Measurements from ENCODE around the gene INCA1. TPM values are rescaled to one million over a fixed set of nuclear protein-coding genes. Genes with fewer than 3 reads are reported as not detected.

Gene INCA1
- total and polyA plus RNA-seq, 2 of the 13 experiments (the other 11 are each of a cell fraction or from before 2014, with no cell fraction given) = 0.93 to 2.6 TPM

DNA sequence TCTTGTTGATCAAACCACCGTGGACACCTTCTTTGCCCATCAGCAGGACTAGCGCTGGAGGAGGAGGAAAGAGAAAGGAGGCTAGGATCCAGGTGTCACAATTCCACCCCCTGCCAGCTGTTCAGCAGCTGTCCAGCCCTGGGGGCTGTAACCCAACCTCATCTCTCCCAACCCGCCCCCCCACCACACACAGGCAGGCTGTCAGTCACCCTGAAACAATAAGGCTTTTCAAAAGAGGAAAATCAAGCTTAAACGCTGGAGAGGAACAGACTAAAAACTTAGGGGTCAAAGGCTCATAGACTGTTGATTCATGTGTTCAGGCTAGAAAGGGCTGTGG lies 51.4 kb downstream of the INCA1 start (continued):
- TF ChIP-seq, protein P1, sequence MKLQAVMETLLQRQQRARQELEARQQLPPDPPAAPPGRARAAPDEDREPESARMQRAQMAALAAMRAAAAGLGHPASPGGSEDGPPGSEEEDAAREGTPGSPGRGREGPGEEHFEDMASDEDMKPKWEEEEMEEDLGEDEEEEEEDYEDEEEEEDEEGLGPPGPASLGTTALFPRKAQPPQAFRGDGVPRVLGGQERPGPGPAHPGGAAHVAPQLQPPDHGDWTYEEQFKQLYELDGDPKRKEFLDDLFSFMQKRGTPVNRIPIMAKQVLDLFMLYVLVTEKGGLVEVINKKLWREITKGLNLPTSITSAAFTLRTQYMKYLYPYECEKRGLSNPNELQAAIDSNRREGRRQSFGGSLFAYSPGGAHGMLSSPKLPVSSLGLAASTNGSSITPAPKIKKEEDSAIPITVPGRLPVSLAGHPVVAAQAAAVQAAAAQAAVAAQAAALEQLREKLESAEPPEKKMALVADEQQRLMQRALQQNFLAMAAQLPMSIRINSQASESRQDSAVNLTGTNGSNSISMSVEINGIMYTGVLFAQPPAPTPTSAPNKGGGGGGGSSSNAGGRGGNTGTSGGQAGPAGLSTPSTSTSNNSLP (IDR thresholded peaks at IDR 0.05; ENCODE audit: low read depth, low read length) = no peak
- TF ChIP-seq SATB2 (CRISPR knock-in tag; IDR thresholded peaks at IDR 0.05) (no peak), FUBP1 (CRISPR knock-in tag; IDR thresholded peaks at IDR 0.05; ENCODE audit: borderline replicate concordance) (no peak), ZNF225 (CRISPR knock-in tag; IDR thresholded peaks at IDR 0.05) (no peak), SP140L (CRISPR knock-in tag; IDR thresholded peaks at IDR 0.05; ENCODE audit: borderline replicate concordance) (no peak), ZNF781 (CRISPR knock-in tag; IDR thresholded peaks at IDR 0.05; ENCODE audit: borderline replicate concordance, not compliant biosample characterization) (no peak), MXD3 (CRISPR knock-in tag; IDR thresholded peaks at IDR 0.05) (no peak)

DNA sequence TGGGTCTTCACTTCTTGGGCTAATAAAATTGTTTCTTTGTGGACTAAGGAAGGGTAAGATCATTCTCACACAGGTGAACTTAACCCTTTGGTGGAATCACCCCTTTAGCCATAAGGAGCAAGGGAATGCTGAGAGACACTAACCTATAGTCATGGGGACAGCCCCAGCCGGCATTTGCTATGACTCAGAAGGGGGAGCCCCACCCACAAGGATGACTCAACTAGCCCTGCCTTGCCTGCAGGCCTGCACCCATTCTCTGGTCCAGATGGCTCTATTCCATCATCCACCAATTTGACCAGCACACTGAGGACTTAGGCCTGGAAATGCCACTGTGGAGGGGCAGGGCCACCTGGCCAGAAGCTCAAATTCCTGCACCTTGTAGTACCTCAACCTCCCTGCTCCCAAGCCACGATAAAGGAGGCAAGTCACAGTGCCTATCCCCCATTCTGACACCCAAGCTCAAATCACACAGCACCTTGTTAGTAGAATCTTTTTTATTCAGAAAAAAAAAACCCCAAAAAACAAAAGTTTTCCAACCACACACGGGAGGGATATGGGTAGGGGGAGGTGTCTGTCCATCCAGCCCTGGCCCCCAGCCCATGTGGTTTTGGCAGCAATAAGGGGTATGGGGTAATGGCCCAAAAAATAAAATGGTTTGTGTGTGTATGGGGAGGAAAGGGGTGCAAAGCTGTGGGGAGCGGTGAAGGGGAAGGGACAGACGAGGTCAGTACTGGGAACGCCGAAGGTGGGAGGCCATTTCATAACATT lies 52.0 kb downstream of the INCA1 start:
- ChIA-PET CTCF (ENCODE audit: low intra/inter-chr PET ratio, low total read pairs) (no interaction called here), POLR2A (interaction anchor here (1.2 to 10.0 kb wide), 3 partner anchors 22 to 224 kb away, joined by 3 to 273 read pairs (median 6); partner anchors contain the start of gene SPAG7)
- BruUV-seq (replicated peaks) = no TSS peak
- H3K4me1 ChIP-seq (ENCODE audit: insufficient read depth, low read length) = peaks cover 38% of the 10 kb centered on the region
- no peak overlapping the region for H3K9ac ChIP-seq (ENCODE audit: insufficient read depth, low read depth, low read length)
- peak; percentile 59 for DNase-seq (ENCODE audit: low spot score)
- H3K4me3 ChIP-seq (replicated peaks in 1 of 3; ENCODE audit: insufficient read depth in 1 of 3, low read depth in 2 of 3, low read length in 3 of 3) = peak overlapping the region in 2 of 3 experiments; percentile 20 to 100; a peak in 2 of 6 replicates
- H3K79me2 ChIP-seq (ENCODE audit: insufficient read depth, low read length) = peaks cover 61% of the 10 kb centered on the region
- H3K27ac ChIP-seq (ENCODE audit: extremely low read length, insufficient read depth, low read length) = peak overlapping the region; percentile 38
- no peak overlapping the region for H2AFZ ChIP-seq (ENCODE audit: low read length)
- 71% methylated on average over 7 of the region's 7 CpGs for WGBS (ENCODE audit: low lambda C conversion rate)
- H3K27me3 ChIP-seq (ENCODE audit: control insufficient read depth in 1 of 2, insufficient read depth in 2 of 2, low read length in 2 of 2) = no peaks in the 10 kb centered on the region; a peak in 1 of 5 replicates
- no peak for ATAC-seq
- peak overlapping the region; percentile 96; the same call in 1 of the 2 replicates for H3K4me2 ChIP-seq (ENCODE audit: low read depth, low read length)
- H3K9me3 ChIP-seq (ENCODE audit: low read length) = no peaks in the 10 kb centered on the region
- peak; percentile 43 for FAIRE-seq
- intact Hi-C loops (cut with micrococcal nuclease; ENCODE audit: unreplicated experiment) (no loop called here), in situ Hi-C loops (cut with HindIII; ENCODE audit: extremely low pct_ligation_motif_present, low pct_unique_long_range_greater_than_20kb) (no loop called here)
- peaks cover 18 to 37% of the 10 kb centered on the region in 2 experiments for H3K36me3 ChIP-seq (replicated peaks in 1 of 2; ENCODE audit: control insufficient read depth in 1 of 2, insufficient read depth in 2 of 2, low read length in 2 of 2)
- peaks cover 33% of the 10 kb centered on the region for H4K20me1 ChIP-seq (ENCODE audit: insufficient read depth, low read length)
- no peak for TF ChIP-seq HIC2 (CRISPR knock-in tag; IDR thresholded peaks at IDR 0.05; ENCODE audit: low read depth)
- TF ChIP-seq ZNF839 (CRISPR knock-in tag; IDR thresholded peaks at IDR 0.05; ENCODE audit: borderline replicate concordance) = no peak
- no peak for TF ChIP-seq MED13 (CRISPR knock-in tag; IDR thresholded peaks at IDR 0.05)
- TF ChIP-seq ATF4 (CRISPR knock-in tag; IDR thresholded peaks at IDR 0.05) = peak in 1 of 2 experiments; percentile 38; a peak in 1 of 4 replicates
- TF ChIP-seq GLMP (CRISPR knock-in tag; IDR thresholded peaks at IDR 0.05; ENCODE audit: borderline replicate concordance) = no peak

All from HepG2 (cell line).